ENCODE data around the gene TMIGD1.
A peak's percentile ranks its signal among the peaks of the same experiment; 100 is the strongest.

Gene TMIGD1

DNA sequence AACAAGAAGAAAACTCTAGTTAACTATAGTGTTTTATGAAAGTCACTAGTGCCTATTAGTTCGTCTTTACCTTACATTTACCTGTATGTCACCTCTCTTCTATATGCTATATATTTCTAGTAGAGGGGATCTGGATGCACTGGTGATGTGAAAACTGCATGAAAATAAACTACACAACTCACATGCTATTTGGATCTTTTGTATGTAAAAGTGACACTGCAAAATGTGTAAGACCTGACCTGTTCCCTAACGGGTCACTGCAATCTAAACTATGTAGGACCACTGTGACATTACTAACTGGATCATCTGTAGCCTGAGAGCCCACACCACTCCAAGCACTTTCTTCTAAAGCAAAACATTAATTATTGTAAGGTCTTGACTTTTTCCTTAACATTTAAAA, 43.8 kb downstream of the TMIGD1 start:
- CTCF ChIA-PET: no interaction called here
- no peak for DNase-seq (ENCODE audit: extremely low spot score)
- POLR2A ChIA-PET: no interaction called here
- TF ChIP-seq CTBP1 (IDR thresholded peaks at IDR 0.05; ENCODE audit: borderline replicate concordance): no peak
- no peak for TF ChIP-seq FOXM1 (IDR thresholded peaks at IDR 0.05; ENCODE audit: borderline replicate concordance)
- TF ChIP-seq SP1 (IDR thresholded peaks at IDR 0.05): no peak
- no peak for TF ChIP-seq FOXK2 (IDR thresholded peaks at IDR 0.05)
- no peak for TF ChIP-seq NFRKB (IDR thresholded peaks at IDR 0.05)
- no peak for TF ChIP-seq BHLHE40 (IDR thresholded peaks at IDR 0.05; ENCODE audit: borderline replicate concordance)
- no peak for TF ChIP-seq FOXA1 (IDR thresholded peaks at IDR 0.05)
- TF ChIP-seq ZNF384 (IDR thresholded peaks at IDR 0.05): no peak
- TF ChIP-seq ELF4 (IDR thresholded peaks at IDR 0.05): no peak
- TF ChIP-seq LEF1 (IDR thresholded peaks at IDR 0.05; ENCODE audit: borderline replicate concordance): no peak
- no peak for TF ChIP-seq ARNT (IDR thresholded peaks at IDR 0.05)
- TF ChIP-seq, protein P1, sequence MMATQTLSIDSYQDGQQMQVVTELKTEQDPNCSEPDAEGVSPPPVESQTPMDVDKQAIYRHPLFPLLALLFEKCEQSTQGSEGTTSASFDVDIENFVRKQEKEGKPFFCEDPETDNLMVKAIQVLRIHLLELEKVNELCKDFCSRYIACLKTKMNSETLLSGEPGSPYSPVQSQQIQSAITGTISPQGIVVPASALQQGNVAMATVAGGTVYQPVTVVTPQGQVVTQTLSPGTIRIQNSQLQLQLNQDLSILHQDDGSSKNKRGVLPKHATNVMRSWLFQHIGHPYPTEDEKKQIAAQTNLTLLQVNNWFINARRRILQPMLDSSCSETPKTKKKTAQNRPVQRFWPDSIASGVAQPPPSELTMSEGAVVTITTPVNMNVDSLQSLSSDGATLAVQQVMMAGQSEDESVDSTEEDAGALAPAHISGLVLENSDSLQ (IDR thresholded peaks at IDR 0.05): no peak
- no peak for TF ChIP-seq HDGF (IDR thresholded peaks at IDR 0.05; ENCODE audit: borderline replicate concordance)
- TF ChIP-seq L3MBTL2 (conservative IDR thresholded peaks at IDR 0.05): no peak
- TF ChIP-seq TARDBP (IDR thresholded peaks at IDR 0.05): no peak
- TF ChIP-seq SUZ12 (IDR thresholded peaks at IDR 0.05): no peak

DNA sequence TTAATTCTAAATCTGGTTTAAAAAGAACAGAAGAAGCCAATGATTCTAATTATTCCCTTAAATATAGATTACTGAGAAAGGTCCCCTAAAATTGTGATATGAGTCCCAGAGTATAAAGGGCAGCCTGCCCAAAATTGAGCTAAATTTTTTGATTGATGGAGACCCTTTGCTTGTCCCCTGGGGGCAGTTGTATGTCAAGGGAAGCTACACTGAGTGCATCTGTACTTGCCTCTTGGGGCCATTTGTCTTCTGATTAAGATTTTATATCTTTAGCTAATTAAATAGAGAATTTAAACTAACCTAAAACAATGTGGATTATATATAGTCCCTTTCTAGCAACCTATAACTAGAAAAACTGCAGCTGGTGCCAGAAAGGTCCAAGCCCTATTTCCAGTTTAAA, 54.7 kb downstream of the TMIGD1 start:
- DNase-seq (ENCODE audit: extremely low spot score): no peak
- TF ChIP-seq HDGF (IDR thresholded peaks at IDR 0.05; ENCODE audit: borderline replicate concordance) (no peak), ARNT (IDR thresholded peaks at IDR 0.05) (no peak), CTBP1 (IDR thresholded peaks at IDR 0.05; ENCODE audit: borderline replicate concordance) (no peak), ELF4 (IDR thresholded peaks at IDR 0.05) (no peak), BHLHE40 (IDR thresholded peaks at IDR 0.05; ENCODE audit: borderline replicate concordance) (no peak), L3MBTL2 (conservative IDR thresholded peaks at IDR 0.05) (no peak), FOXA1 (IDR thresholded peaks at IDR 0.05) (no peak), FOXK2 (IDR thresholded peaks at IDR 0.05) (no peak)
- POLR2A ChIA-PET: interaction anchor here (0.9 to 2.4 kb wide), 2 partner anchors 12 to 174 kb away, joined by 3 to 10 read pairs; partner anchors contain the start of gene BLMH
- CTCF ChIA-PET: interaction anchor here (0.7 to 1.0 kb wide), 2 partner anchors 12 to 184 kb away, joined by 3 read pairs; no protein-coding TSS in a partner anchor

DNA sequence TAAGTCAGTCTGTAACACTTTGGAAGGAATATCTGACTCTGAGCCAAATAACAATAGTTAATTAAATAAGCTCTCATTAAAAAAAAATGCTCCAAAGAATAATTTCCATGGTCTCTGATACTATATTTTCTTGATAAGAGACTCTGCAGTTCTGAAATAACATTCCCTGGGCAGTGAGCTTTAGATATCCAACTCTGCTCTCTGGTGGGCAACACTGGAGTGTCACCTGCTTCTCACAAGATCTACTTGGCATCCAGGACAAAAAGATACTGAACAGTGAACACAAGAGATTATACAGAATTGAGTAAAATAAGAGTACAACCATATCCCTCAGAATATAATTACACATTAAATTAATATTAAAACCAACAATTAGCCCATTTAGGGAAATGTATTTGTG, 55.8 kb downstream of the TMIGD1 start:
- no peak for TF ChIP-seq BHLHE40 (IDR thresholded peaks at IDR 0.05; ENCODE audit: borderline replicate concordance)
- no peak for TF ChIP-seq LEF1 (IDR thresholded peaks at IDR 0.05; ENCODE audit: borderline replicate concordance)
- TF ChIP-seq SP1 (IDR thresholded peaks at IDR 0.05): no peak
- DNase-seq (ENCODE audit: extremely low spot score): peak; percentile 13
- ChIA-PET POLR2A (no interaction called here), CTCF (interaction anchor here (0.5 to 1.3 kb wide), 6 partner anchors 80 to 541 kb away, joined by 3 to 5 read pairs (median 3); no protein-coding TSS in a partner anchor)

DNA sequence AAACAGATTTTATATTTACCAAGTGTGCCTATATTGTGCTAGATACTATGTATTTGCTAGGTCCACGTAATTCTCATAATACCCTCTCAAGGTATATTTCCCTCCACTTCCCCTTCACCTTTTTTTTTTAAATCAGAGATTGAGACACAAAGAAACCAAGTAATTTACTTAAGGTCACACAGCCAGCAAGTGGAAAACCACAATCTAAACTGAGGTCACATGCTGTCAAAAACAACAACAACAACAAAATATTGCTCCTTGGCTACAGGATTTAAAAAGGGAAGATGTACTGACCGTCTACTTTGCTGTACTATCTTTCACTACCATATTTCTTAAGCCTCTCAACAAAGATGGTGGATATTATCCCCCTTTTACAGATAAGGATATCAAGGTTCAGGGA, 57.9 kb downstream of the TMIGD1 start:
- CTCF ChIA-PET: no interaction called here

DNA sequence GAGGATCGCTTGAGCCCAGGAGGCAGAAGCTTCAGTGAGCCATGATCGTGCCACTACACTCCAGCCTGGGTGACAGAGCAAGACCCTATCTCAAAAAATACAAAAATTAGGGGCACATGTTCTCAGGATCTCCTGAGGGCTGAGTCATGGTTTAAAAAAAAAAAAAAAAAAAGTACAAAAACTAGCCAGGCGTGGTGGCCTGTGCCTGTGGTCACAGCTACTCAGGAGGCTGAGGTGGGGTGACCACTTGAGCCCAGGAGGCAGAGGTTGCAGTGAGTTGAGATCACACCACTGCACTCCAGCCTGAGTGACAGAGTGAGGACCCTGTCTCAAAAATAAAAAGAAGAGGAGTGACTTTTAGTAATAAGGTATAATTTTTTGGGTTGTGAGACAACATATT, 59.0 kb downstream of the TMIGD1 start:
- CTCF ChIA-PET: no interaction called here
- TF ChIP-seq NFRKB (IDR thresholded peaks at IDR 0.05): no peak
- DNase-seq (ENCODE audit: extremely low spot score): no peak
- POLR2A ChIA-PET: no interaction called here

More for the DNA sequence above, 57.9 kb downstream of the TMIGD1 start:
- POLR2A ChIA-PET: no interaction called here
- DNase-seq (ENCODE audit: extremely low spot score): no peak
- no peak for TF ChIP-seq LEF1 (IDR thresholded peaks at IDR 0.05; ENCODE audit: borderline replicate concordance)
- TF ChIP-seq, protein P1 (IDR thresholded peaks at IDR 0.05): no peak
- TF ChIP-seq CTBP1 (IDR thresholded peaks at IDR 0.05; ENCODE audit: borderline replicate concordance): no peak
- no peak for TF ChIP-seq ARNT (IDR thresholded peaks at IDR 0.05)
- no peak for TF ChIP-seq HDGF (IDR thresholded peaks at IDR 0.05; ENCODE audit: borderline replicate concordance)
- no peak for TF ChIP-seq BHLHE40 (IDR thresholded peaks at IDR 0.05; ENCODE audit: borderline replicate concordance)
- TF ChIP-seq NFRKB (IDR thresholded peaks at IDR 0.05): no peak
- TF ChIP-seq TARDBP (IDR thresholded peaks at IDR 0.05): no peak
- no peak for TF ChIP-seq FOXK2 (IDR thresholded peaks at IDR 0.05)
- no peak for TF ChIP-seq L3MBTL2 (conservative IDR thresholded peaks at IDR 0.05)
- no peak for TF ChIP-seq SP1 (IDR thresholded peaks at IDR 0.05)
- TF ChIP-seq SUZ12 (IDR thresholded peaks at IDR 0.05): no peak
- TF ChIP-seq FOXM1 (IDR thresholded peaks at IDR 0.05; ENCODE audit: borderline replicate concordance): no peak
- no peak for TF ChIP-seq ELF4 (IDR thresholded peaks at IDR 0.05)
- TF ChIP-seq FOXA1 (IDR thresholded peaks at IDR 0.05): no peak
- TF ChIP-seq ZNF384 (IDR thresholded peaks at IDR 0.05): no peak

DNA sequence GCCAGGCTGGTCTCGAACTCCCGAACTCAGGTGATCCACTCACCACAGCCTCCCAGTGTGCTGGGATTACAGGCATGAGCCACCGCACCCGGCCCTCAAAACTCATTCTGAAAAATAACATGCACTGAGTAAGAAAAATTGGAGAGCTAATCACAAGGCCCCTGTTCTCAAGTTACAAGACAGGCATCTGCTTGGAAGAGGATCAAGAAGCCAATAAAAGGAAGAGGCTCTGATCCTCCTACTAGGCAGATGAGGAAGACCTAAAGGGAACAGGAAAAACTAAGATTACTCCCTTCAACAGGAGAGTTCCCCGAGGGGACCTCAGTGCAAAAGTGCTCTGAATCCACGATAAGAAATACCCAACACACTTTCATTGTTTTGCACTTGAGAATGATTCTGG, 60.5 kb downstream of the TMIGD1 start:
- ChIA-PET POLR2A (no interaction called here), CTCF (interaction anchor here (1.3 kb wide), 1 partner anchor 9 kb away, joined by 3 read pairs; no protein-coding TSS in a partner anchor)
- TF ChIP-seq ZNF384 (IDR thresholded peaks at IDR 0.05): no peak
- no peak for TF ChIP-seq FOXK2 (IDR thresholded peaks at IDR 0.05)
- TF ChIP-seq SUZ12 (IDR thresholded peaks at IDR 0.05): no peak
- TF ChIP-seq ELF4 (IDR thresholded peaks at IDR 0.05): no peak
- no peak for TF ChIP-seq HDGF (IDR thresholded peaks at IDR 0.05; ENCODE audit: borderline replicate concordance)
- no peak for TF ChIP-seq FOXM1 (IDR thresholded peaks at IDR 0.05; ENCODE audit: borderline replicate concordance)
- TF ChIP-seq FOXA1 (IDR thresholded peaks at IDR 0.05): no peak
- TF ChIP-seq ARNT (IDR thresholded peaks at IDR 0.05): no peak
- TF ChIP-seq CTBP1 (IDR thresholded peaks at IDR 0.05; ENCODE audit: borderline replicate concordance): no peak
- TF ChIP-seq BHLHE40 (IDR thresholded peaks at IDR 0.05; ENCODE audit: borderline replicate concordance): no peak
- TF ChIP-seq, protein P1 (IDR thresholded peaks at IDR 0.05): no peak
- no peak for TF ChIP-seq LEF1 (IDR thresholded peaks at IDR 0.05; ENCODE audit: borderline replicate concordance)
- no peak for TF ChIP-seq SP1 (IDR thresholded peaks at IDR 0.05)
- TF ChIP-seq TARDBP (IDR thresholded peaks at IDR 0.05): no peak
- no peak for TF ChIP-seq NFRKB (IDR thresholded peaks at IDR 0.05)
- no peak for TF ChIP-seq L3MBTL2 (conservative IDR thresholded peaks at IDR 0.05)
- DNase-seq (ENCODE audit: extremely low spot score): no peak
